ENCODE measurements around the gene DMAC2.
"Not testable (repeated sequence)": the region's sequence is repeated elsewhere in the genome, so short reads cannot be mapped to it uniquely, and the experiment has no call there.

Gene DMAC2

DNA sequence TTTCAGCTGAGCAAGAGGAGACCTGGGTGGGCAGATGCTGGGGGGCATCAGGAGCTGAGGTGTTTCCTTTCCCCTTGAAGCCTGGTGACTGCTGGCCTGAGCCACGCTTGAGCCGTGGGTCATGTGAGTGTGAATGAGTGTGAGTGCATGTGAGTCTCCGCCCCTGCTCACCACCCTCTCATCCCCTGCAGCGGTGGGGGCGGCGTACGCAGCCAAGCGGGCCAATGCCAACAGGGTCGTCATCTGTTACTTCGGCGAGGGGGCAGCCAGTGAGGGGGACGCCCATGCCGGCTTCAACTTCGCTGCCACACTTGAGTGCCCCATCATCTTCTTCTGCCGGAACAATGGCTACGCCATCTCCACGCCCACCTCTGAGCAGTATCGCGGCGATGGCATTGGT, 17.7 kb downstream of the DMAC2 start:
- FAIRE-seq = no peak

DNA sequence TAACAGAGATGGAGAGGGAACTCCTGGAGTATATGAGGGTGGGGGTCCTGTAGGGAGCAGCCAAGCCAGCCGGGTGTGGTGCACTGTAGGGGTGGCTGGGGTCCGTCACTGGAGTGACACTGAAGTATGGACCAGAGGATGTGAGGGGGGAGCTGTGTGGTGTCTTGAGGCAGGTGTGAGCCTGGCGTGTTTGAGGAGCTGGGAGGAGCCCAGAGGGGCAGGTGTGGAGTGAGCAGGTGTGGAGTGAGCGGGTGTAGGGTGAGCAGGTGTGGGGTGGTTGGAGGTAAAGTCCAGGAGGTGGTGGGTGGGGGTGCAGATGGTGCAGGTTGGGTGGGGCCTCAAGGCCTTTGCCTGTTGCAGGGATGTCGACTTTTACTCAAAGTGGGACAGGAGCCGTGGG, 18.4 kb downstream of the DMAC2 start:
- FAIRE-seq = no peak

DNA sequence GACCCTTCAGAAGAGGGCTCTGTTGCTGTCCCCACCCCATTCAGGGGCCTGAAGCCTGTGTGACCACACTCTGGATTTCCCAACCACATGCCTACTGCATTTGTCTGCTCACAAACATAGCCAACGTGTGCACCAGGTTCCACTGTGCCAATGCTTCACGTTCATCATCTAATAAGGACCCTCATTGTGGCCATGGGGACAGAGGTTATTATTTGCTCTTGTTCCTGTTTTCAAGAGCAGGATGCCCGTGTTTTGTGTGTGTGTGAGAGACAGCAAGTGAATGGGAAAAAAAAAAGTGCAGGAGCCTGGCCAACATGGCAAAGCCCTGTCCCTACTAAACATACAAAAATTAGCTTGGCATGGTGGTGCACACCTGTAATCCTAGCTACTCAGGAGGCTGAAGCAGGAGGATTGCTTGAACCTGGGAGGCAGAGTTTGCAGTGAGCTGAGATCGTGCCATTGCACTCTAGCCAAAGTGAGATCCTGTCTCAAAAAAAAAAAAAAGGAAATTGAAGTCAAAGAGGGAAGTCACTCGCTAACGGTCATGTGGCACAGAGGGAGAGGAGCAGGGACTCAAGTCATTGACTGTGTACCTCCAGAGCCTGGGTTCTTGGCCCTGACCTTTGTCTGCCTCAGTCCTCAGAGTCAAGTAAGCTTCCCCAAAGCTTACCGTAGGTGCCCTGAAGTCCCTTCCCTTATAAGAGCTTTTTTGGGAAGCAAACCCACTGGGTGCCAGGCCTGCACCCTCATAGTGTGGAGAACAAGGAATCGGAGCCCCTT, 19.4 kb downstream of the DMAC2 start:
- FAIRE-seq = no peak

DNA sequence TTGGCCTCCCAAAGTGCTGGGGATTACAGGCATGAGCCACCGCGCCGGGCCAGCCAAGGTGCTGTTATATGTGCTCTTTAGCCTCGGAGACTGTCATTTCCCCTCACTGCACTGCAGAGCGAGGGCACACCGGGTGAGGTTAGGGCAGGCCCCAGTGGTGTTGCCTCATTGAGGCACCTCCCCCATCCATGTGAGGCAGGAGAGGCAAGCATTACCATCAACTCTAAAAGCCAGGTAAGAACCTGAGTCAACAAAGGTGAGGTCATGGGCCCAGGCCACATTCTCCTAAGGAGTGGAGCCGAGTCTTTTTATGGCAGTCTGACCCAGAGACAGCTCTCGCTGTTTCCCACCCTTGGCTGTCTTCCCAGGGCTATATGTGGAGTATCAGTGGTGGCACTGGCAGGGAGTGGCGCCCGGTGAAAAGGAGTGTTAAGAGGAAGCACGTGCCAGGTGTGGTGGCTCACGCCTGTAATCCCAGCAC, 23.5 kb downstream of the DMAC2 start:
- FAIRE-seq = no peak

DNA sequence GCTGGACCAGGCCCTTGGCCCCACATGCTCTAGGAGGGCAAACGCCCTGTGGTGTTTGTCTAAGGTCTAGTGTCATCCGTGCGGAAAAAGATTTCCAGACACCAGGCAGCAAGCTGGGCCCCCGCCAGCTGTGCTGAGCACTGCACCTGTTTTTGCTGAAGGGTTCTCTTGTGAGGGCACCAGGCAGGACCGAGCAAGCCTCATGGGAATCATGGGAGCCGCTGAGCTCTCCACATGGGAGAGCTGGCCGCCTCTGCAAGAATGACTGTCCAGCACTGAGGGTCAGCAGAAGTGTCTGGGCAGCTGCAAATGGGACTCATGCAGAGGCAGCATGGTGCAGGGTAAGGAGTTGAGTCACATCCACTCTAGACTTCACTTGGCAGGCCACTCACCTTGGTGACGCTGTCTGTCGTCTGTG, 24.5 kb downstream of the DMAC2 start:
- FAIRE-seq = no peak

DNA sequence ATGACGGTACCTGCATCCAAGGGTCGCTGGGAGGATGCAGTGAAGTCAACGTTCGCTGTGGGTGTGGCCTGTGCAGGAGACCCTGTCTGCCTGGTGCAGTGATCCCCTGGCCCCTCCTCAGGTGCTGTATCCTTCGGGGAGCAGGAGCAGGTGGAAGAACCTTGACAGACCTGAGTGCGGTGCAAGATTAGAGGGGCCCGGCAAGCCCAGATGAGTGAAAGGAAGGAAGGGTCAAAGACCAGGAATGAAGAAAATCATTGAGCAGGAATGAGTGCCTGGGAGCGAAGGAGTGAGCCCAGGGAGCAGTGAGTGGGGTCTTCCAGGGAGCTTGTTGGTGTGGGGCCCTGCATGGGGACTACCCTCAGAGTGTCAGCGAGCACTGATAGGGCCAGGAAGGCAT, 25.3 kb downstream of the DMAC2 start:
- FAIRE-seq = no peak

DNA sequence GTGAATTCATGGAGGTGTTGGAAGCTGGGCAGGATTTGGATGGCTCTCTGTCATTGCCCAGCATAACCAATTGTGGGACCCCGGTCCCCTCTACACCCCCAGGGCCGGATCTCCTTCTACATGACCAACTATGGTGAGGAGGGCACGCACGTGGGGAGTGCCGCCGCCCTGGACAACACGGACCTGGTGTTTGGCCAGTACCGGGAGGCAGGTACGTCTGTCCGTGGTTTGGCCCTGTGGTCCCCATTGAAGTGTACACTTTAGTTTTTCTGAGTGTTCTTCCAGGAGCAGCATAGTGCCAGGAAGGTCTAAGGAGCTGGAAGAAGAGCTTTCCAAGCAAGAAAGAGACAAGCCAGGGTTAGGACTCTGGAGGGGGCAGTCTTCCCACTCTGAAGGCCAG, 25.8 kb downstream of the DMAC2 start:
- FAIRE-seq = no peak

DNA sequence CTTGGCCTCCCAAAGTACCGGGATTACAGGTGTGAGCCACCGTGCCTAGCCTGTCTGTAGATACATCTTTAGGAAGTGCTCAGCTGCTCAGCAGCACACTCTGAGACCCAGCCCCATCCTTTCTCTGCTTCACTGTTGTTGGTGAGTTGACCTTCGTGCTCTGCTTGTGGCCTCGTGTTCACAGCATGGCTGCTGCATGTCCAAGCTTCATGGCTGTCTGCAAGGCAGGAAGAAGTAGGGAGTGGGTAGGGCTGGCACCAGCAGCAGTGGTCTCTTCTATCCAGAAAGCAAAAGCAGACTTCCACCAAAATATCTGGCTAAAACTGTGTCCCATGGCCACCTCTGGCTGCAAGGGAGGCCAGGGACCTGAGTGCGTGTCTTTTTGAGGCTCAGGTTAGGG, 26.8 kb downstream of the DMAC2 start:
- no peak for FAIRE-seq

DNA sequence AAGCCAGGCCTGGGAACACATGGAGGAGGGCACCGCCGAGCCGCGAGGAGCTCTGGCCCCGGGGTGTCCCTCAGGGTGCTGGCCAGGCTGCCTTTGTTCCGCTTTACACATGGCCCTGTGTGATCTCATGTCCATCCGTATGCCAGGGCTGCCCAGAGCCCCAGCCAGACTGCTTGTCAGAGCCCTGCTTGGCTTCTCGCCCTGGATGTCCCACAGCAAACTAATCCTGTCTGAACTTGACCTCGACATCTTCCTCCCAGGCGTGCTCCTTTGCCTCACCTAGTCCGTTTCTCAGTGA, 27.8 kb downstream of the DMAC2 start:
- no peak for FAIRE-seq

DNA sequence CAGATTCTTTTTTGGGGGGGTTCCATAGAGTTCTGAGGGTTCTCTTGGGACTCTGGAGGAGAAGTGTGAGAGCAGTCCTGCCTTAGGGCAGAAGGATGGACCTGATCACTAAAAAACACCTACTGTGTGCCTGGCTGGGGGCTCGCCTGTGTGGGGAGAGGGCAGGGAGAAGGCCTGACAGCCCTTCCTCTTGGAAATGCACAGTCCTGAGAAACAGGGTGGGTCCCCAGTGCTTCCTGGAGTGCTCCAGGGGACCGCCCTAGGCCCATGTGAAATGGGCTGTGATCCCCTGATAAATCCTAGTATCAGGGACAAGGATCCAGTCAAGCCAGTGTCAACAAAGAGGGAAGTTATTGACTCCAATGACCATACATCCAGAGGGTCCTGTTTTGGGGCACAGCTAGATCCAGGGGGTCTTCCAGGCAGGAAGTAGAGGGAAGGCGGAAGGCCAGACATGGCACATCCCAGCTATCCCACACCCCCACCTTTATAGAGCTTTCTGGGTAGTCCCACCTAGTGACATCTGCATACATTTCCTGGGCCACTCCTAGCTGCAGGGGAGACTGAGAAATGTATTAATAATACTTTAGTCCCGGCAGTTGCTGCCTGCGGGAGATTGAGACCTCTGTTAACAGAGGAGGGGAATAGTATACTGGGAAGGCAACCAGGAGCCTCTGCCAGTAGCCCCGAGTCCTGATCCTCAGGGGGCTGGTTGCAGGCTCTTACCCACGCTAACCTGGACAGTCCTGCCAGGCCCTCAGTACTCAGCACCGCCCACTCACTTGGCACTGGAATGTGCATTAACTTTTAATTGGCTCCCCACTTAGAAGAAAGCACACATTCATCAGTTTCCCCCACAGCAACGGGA, 28.4 kb downstream of the DMAC2 start:
- FAIRE-seq = no peak

DNA sequence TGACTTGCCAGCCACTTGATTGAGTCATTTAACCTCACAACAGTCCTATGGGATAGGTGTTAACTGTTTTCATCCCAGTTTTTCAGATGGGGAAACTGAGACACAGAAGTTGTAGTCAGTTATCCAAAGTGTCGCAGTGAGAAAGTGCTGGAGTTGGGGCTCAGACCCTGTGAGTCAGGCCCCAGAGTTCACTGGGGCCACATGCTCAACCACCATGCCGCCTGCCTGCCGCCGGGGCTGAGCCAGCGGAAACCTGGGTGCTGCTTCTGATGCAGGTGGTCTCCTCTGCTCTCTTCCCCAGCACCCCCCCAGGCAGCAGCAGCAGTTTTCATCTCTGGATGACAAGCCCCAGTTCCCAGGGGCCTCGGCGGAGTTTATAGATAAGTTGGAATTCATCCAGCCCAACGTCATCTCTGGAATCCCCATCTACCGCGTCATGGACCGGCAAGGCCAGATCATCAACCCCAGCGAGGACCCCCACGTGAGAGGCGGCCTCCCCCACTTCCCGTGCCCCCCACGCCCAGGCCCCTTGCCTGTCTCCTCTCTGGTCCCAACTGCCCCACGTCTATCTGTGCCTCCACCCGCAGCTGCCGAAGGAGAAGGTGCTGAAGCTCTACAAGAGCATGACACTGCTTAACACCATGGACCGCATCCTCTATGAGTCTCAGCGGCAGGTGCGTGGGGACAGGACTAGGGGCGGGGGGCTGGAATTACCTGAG, 29.2 kb downstream of the DMAC2 start:
- FAIRE-seq = no peak

DNA sequence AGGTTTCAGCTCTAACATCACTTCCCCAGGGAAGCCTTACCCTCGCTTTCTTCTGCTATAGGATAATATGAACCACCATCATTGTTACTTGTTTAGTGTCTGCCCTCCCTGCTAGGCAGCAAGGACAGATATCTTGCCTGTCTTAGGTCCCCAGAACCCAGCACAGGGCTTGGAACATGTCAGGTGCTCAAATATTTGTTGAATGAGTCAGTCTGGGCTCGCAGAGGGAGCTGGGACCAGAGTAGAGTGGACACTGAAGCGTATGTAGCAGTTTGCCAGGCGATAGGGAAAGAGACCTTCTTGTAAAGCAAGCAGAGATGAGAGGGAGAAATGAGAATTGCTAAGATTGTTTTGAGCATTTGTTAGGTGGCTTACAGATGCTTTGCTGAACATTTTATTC, 30.4 kb downstream of the DMAC2 start:
- FAIRE-seq = no peak

DNA sequence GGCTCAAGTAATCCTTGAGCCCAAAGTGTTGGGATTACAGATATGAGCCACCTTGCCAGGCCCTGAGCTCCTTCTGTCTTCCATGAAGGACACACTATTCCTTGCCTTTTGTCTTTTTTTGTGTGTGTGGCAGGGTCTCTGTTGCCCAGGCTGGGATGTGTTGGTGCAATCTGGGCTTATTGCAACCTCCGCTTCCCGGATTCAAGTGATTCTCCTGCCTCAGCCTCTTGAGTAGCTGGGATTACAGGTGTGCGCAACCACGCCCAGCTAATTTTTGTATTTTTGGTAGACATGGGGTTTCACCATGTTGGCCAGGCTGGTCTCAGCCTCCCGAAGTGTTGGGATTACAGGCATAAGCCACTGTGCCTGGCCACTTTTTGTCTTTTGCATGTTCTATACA, 30.9 kb downstream of the DMAC2 start:
- not testable (repeated sequence) for FAIRE-seq

DNA sequence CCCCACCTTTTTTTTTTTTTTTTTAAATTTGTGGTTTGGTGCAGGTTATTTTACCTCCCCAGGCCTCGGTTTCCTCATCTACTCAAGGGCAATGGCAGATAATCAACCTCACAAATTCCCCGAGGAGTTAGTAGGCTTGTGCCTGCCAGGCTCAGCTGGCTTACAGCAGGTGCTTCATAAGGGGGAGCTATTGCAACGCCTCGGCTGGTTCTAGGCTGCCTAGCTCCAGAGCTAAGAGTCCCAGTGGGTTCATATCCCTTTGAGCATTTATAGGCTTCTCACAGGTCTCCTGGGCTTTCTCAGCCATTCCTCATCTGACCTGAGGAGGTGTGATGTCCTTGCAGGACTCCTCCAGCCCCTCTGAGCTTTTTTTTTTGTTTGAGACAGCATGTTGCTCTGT, 31.5 kb downstream of the DMAC2 start:
- FAIRE-seq = no peak

DNA sequence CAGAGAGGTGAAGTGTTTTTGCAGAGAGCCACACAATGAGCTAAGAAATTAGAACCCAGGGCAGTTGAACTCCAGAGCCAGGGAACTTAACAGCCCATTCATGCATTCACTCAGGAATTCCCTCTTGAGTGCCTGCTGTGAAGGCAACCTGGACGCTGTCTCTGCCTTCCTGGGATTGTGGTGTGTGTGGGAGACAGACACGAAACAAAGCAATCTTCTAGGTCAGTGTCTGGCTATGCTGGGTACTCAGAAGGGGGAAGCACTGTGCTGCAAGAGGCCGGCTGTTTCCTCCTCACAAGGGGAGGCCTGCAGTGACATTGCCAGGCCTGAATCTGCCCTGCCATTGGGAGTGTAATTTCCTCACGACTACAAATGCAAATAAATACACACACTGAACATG, 32.4 kb downstream of the DMAC2 start:
- no peak for FAIRE-seq

DNA sequence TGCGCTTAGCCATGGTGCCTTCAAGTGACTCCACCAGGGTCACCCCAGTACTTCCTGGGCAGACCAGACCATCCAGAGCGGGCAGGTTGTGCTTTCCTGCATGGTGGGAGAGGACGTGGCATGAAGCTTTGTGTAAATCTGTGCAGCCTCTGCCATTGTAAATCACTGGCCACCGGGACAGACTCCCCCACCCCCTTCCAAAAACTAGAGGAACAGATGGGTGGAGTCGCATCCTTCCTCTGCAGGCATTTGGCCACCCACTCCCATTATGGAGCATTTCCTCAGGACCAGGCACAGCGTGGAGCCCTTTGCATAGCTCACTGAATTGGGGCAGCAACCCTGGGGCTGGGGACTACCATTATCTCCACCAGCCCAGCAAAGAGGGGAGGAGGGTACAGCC, 33.9 kb downstream of the DMAC2 start:
- no peak for FAIRE-seq

DNA sequence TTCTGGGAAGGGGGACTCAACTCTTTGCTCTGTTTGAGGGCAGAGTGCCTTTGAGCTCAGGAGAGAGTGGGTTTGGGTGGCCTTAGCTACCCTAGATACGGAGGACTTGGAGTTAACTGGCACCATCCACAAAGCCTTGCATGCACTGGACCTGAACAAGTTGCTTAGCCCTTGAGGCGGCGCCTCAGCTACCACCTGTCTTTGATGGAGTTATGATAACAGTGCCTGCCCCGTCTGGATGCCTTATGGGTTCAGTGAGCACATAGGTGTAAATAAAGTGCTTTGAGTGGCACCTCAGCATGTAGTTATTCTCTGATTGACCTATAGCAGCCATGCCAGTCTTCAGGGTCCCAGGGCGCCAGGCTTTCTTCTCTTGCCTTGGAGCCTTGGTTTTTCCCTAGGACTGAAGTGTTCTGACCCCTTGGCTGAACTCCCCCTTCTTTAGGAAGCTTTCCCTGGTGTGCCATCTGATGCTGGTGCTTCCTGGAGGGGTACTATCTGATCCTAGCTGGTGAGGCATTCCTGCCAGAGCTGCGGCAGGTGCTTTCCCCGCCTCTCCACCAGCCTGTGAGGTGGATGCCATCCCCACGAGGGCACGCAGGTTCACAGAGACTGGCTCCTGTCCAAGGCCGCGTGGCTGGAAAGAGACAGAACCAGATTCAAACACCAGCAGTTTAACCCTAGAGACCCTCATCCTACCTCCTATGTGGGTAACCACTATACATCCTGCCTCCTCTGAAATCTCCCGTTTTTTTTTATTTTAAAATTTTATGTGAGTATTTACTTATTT, 36.3 kb downstream of the DMAC2 start:
- FAIRE-seq = no peak

DNA sequence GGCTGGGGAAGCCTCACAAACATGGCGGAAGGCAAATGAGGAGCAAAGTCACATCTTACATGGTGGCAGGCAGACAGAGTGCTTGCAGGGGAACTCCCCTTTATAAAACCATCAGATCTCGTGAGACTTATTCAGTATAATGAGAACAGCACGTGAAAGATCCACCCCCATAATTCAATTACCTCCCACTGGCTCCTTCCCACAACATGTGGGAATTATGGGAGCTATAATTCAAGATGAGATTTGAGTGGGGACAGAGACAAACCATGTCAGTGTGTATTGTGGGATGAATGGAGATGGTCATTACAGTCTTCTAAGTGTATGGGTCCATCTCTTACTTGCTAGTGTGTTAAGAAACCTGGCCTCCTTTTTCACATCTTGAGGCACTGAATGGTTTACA, 37.7 kb downstream of the DMAC2 start:
- no peak for FAIRE-seq

DNA sequence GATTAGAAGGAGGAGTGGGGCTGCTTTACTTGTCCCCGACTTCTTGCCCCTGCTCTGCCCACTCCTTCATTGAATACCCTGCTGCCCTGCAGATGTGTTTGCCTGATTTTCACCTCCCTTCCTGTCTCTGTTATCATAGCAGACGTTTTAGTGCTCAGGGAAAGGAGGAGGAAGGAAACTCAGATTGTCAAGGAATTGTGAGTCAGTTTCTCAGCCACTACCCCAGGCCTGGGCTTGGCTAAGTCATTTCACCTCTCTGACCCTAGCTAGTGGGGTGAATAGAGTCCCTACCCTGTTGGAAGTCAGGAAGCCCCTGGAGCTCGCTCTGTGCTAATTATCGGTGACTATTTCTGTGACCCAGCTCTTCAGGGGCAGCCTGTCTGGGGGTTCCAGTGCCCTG, 38.2 kb downstream of the DMAC2 start:
- FAIRE-seq = no peak

DNA sequence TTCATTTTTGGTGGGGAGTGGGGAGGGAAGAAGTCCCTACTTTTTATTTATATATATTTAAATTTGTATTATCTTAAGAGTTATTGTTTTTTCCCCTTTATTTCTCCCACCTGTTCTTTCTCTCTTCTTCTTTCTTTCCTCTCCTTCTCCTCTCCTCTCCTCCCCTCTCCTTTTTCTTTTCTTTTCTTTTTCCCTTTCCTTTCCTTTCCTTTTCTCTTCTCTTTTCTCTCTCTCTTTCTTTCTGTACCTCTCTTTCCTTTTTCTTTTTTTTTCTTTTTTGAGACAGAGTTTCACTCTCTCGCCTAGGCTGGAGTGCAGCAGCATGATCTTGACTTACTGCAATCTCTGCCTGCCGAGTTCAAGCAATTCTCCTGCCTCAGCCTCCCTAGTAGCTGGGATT, 40.2 kb downstream of the DMAC2 start:
- FAIRE-seq = no peak

DNA sequence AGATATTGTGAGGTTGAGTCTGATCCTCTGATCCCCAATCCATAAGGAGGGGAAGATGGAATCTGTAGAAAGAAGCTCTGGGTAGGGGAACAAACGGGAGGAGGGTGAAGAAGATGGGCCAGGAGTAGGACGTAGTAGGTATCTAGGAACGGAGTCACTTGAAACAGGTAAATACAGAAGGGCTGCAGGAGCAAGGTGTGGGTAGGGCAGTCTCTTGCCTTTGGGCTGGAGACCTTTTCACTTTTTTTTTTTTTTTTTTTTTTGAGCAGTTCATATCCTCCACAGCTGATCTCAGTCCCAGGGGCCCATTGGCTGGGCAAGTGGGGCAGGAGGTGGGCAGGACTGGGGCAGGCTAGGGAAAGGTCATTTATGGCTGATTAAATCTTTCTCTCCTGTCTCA, 40.6 kb downstream of the DMAC2 start:
- no peak for FAIRE-seq

DNA sequence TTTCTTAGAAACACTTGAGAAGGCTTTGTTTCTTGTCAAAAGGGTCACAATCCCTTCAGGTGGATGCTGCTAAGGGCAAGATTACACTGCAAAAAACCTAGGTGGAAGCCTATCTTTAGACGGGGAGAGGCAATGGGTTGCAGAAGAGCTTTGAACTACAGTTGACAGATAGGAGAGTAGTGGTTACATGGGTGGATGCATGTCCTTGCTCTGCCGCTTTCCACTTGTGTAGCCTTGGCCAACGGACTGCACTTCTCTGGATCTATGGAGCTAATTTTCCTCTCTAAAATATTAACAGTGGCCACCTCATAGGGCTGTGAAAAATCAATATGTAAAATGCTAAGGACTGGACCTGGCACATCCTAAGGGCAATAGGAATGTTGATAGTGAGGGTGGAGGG, 41.1 kb downstream of the DMAC2 start:
- no peak for FAIRE-seq

DNA sequence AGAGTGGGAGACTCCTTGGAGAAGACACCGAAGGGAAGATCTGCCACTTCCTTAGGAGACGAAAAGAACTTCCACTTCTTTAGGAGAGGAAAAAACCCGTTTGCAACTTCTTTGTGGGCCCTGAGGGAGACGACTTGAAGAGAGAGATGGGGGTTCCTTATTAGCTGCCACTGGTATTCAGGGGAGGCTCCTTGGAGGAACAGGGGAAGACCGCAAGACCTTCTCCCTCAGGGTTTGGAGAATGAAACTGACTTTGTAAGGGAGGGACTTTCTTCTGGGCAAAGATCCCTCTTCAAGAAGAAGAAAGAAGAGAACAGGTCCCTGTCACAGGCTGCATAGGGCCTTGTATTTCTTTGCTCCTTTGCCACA, 41.7 kb downstream of the DMAC2 start:
- FAIRE-seq = no peak

All from G401.6 (cell line).